SU-DHL-6 (cell line): ENCODE results near the gene PRR27.

Experiments
- H2AFZ ChIP-seq: fragments of 200-600 bp; sonication (generic); 2 replicates; pipeline ENCODE4 v1.6.1; 2014; ENCODE audit warnings: low read depth, mild to moderate bottlenecking, moderate library complexity, mixed read lengths, antibody characterized with exemption, low read length; ENCODE audit not compliant: severe bottlenecking
- H3F3A ChIP-seq: fragments of 200-600 bp; shearing (Covaris generic); 2 replicates; pipeline ENCODE4 v1.6.0; 2016; ENCODE audit warnings: antibody characterized with exemption, mild to moderate bottlenecking; ENCODE audit not compliant: insufficient read depth
- H3K27ac ChIP-seq: fragments of 200-600 bp; sonication (generic); 2 replicates; pipeline ENCODE4 v1.5.1; 2016; ENCODE audit warnings: low read depth, mild to moderate bottlenecking, low read length, moderate library complexity, mixed read lengths
- H3K27me3 ChIP-seq: fragments of 200-600 bp; sonication (generic), shearing (Covaris generic); 2 replicates; pipeline ENCODE4 v1.6.0; 2014; ENCODE audit warnings: mild to moderate bottlenecking, low read length
- H3K36me3 ChIP-seq: fragments of 200-600 bp; sonication (generic); 2 replicates; pipeline ENCODE4 v1.6.1; 2014; ENCODE audit warnings: mild to moderate bottlenecking, low read length, mixed read lengths
- H3K4me2 ChIP-seq: fragments of 300-600, 200-600 bp; shearing (Covaris generic), sonication (generic); 2 replicates; pipeline ENCODE4 v1.6.0; 2014; ENCODE audit warnings: low read length, low read depth, mild to moderate bottlenecking; ENCODE audit not compliant: poor library complexity, severe bottlenecking
- H3K4me3 ChIP-seq: fragments of 200-600 bp; sonication (generic); 2 replicates; pipeline ENCODE4 v1.5.1; 2014; ENCODE audit warnings: antibody characterized with exemption, low read length, mild to moderate bottlenecking, mixed read lengths; ENCODE audit not compliant: insufficient read depth, poor library complexity, severe bottlenecking
- H3K79me2 ChIP-seq: fragments of 200-600 bp; sonication (generic); 2 replicates; pipeline ENCODE4 v1.6.1; 2014; ENCODE audit warnings: mild to moderate bottlenecking, low read length, moderate library complexity; ENCODE audit not compliant: insufficient read depth
- H3K9ac ChIP-seq: fragments of 200-600 bp; sonication (generic); 2 replicates; pipeline ENCODE4 v1.7.0; 2014; ENCODE audit warnings: mild to moderate bottlenecking, low read length
- H3K9me2 ChIP-seq: fragments of 200-600 bp; sonication (generic); replicated peaks from 2 replicates; pipeline ENCODE4 v1.6.1; 2014; ENCODE audit warnings: low read length; ENCODE audit not compliant: insufficient read depth
- H3K9me3 ChIP-seq: fragments of 200-600 bp; sonication (generic); 2 replicates; pipeline ENCODE4 v1.6.1; 2014; ENCODE audit warnings: low read length, mixed read lengths; ENCODE audit not compliant: insufficient read depth
- H4K20me1 ChIP-seq: fragments of 200-600 bp; sonication (generic); 2 replicates; pipeline ENCODE4 v1.6.1; 2014; ENCODE audit warnings: low read depth, mild to moderate bottlenecking, antibody characterized with exemption, low read length, moderate library complexity, mixed read lengths
- EZH2phosphoT487 ChIP-seq: fragments of 200-600 bp; sonication (generic), shearing (Covaris generic); conservative IDR thresholded peaks from 2 replicates; pipeline ENCODE4 v1.6.1; 2018; ENCODE audit warnings: mild to moderate bottlenecking, antibody characterized with exemption, low read length, moderate library complexity, mixed read lengths
- TF ChIP-seq, protein P1 (sequence below): fragments of 200-600 bp; sonication (generic); IDR thresholded peaks from one replicate; pipeline ENCODE4 v1.5.1; 2017; ENCODE audit warnings: antibody characterized with exemption, mild to moderate bottlenecking, low read length, moderate library complexity; ENCODE audit not compliant: insufficient read depth, poor library complexity, severe bottlenecking

Gene PRR27

DNA sequence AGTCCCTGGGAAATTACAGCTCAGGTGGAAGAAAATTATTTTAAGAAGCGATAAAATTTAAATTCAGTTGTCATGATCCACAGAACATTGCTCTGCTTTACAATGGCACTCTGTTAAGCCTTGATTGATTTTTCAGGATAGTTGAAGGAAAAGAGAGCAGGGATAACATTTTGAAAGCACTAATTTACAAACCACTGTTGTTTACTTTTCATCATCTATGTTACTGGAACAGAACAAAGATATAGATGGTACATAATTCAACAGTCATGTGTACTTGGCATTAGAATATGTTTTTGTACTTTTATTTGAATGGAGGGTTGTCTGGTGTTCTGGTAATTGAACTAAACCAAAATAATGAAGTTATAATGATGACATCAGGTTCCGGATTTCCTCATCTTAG is 38.9 kb downstream of the PRR27 start:
- H3K4me3 ChIP-seq, result no peak overlapping the region
- H3K27me3 ChIP-seq, result no peaks in the 10 kb centered on the region
- H3K36me3 ChIP-seq, result no peaks in the 10 kb centered on the region
- no peak overlapping the region for H2AFZ ChIP-seq
- no peaks in the 10 kb centered on the region for H3K9me2 ChIP-seq
- no peaks in the 10 kb centered on the region for H4K20me1 ChIP-seq
- H3K4me2 ChIP-seq, result no peak overlapping the region
- no peak overlapping the region for H3K9ac ChIP-seq
- H3K27ac ChIP-seq, result no peak overlapping the region
- no peak for TF ChIP-seq EZH2phosphoT487
- TF ChIP-seq, protein P1, sequence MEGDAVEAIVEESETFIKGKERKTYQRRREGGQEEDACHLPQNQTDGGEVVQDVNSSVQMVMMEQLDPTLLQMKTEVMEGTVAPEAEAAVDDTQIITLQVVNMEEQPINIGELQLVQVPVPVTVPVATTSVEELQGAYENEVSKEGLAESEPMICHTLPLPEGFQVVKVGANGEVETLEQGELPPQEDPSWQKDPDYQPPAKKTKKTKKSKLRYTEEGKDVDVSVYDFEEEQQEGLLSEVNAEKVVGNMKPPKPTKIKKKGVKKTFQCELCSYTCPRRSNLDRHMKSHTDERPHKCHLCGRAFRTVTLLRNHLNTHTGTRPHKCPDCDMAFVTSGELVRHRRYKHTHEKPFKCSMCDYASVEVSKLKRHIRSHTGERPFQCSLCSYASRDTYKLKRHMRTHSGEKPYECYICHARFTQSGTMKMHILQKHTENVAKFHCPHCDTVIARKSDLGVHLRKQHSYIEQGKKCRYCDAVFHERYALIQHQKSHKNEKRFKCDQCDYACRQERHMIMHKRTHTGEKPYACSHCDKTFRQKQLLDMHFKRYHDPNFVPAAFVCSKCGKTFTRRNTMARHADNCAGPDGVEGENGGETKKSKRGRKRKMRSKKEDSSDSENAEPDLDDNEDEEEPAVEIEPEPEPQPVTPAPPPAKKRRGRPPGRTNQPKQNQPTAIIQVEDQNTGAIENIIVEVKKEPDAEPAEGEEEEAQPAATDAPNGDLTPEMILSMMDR, result no peak
- H3F3A ChIP-seq, result no peaks in the 10 kb centered on the region
- no peaks in the 10 kb centered on the region for H3K79me2 ChIP-seq
- no peaks in the 10 kb centered on the region for H3K9me3 ChIP-seq

DNA sequence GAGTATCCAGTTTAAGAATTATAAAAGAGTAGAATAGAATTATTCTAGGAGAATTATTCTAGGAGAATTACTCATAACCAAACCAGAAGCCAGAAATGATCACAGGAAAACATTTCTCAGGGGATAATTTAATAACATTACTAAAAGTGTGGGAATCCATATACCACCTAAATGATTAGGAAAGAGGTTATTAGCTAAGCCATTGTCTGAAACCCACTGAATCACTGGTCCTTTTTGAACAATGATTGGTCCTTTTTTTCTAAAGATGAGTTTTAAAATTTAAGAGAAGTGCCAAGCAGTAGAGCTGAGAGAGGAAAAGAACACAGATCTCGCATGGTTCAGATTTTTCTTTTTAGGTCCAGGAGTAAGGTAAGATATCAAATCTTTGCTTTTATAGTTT is 41.4 kb downstream of the PRR27 start, which contains the start of gene ODAM:
ODAM (plus strand) TSS at position 301 of the 400 bp plus-strand sequence. CDS start 819 bp downstream, outside the sequence.
- Histone ChIP-seq H3K27ac (no peak within 1 kb of the TSS), H3K4me2 (no peak within 1 kb of the TSS)

DNA sequence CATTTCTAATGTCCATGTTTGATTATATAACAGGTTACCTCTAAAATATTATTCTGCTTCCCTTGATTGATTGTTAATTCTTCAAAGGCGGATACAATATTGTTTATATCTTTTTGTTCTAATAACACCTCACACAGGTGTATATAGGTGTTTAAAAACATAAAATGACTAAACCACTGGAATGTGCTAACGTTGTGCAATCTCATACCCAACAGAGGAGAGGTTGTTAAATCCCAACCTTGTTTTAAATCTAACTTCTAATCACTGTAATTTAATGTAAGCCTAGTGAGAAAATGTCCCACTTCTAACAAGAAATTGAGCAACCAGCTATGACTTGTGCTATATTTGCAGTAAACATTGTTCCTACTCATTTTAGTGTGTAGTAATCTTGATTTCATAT is 42.8 kb downstream of the PRR27 start:
- TF ChIP-seq, protein P1, result no peak
- TF ChIP-seq EZH2phosphoT487, result no peak
- H3K4me3 ChIP-seq, result no peak overlapping the region

More for the DNA sequence above, 41.4 kb downstream of the PRR27 start, which contains the start of gene ODAM:
- H3K9ac ChIP-seq, result no peak within 1 kb of the TSS
- no peaks in the 10 kb centered on the region for H3K36me3 ChIP-seq
- H3K27me3 ChIP-seq, result no peaks in the 10 kb centered on the region
- H3K9me2 ChIP-seq, result no peaks in the 10 kb centered on the region
- H3K79me2 ChIP-seq, result no peaks in the 10 kb centered on the region
- H4K20me1 ChIP-seq, result no peaks in the 10 kb centered on the region
- H3K4me3 ChIP-seq, result no peak within 1 kb of the TSS
- no peaks in the 10 kb centered on the region for H3F3A ChIP-seq
- TF ChIP-seq, protein P1, result no peak
- no peak for TF ChIP-seq EZH2phosphoT487
- no peak within 1 kb of the TSS for H2AFZ ChIP-seq
- H3K9me3 ChIP-seq, result no peaks in the 10 kb centered on the region

More for the DNA sequence above, 42.8 kb downstream of the PRR27 start:
- no peaks in the 10 kb centered on the region for H3K9me3 ChIP-seq
- no peaks in the 10 kb centered on the region for H3K9me2 ChIP-seq
- no peaks in the 10 kb centered on the region for H4K20me1 ChIP-seq
- H3K9ac ChIP-seq, result no peak overlapping the region
- no peak overlapping the region for H3K4me2 ChIP-seq
- H3K79me2 ChIP-seq, result no peaks in the 10 kb centered on the region
- H2AFZ ChIP-seq, result no peak overlapping the region
- no peaks in the 10 kb centered on the region for H3F3A ChIP-seq
- H3K27me3 ChIP-seq, result no peaks in the 10 kb centered on the region
- no peaks in the 10 kb centered on the region for H3K36me3 ChIP-seq
- H3K27ac ChIP-seq, result no peak overlapping the region
